Sigmoid colon (tissue), 3 donors: ENCODE measurements around the gene TMTC2.

Experiments
- CTCF ChIP-seq, 4 experiments: fragments of 450-650 bp in 3 of 4; fragments of 200-600 bp in 1 of 4; IDR thresholded peaks; one replicate each; pipeline ENCODE4 v1.5.1; 2016 to 2019; ENCODE audit warnings: antibody characterized with exemption in 4 of 4, mild to moderate bottlenecking in 3 of 4, moderate library complexity in 2 of 4
- POLR2A ChIP-seq, 2 donors: fragments of 450-650 bp; IDR thresholded peaks; one replicate each; pipeline ENCODE4 v1.6.1; 2016; ENCODE audit warnings: antibody characterized with exemption in 2 of 2, mild to moderate bottlenecking in 2 of 2, moderate library complexity in 2 of 2

DNA sequence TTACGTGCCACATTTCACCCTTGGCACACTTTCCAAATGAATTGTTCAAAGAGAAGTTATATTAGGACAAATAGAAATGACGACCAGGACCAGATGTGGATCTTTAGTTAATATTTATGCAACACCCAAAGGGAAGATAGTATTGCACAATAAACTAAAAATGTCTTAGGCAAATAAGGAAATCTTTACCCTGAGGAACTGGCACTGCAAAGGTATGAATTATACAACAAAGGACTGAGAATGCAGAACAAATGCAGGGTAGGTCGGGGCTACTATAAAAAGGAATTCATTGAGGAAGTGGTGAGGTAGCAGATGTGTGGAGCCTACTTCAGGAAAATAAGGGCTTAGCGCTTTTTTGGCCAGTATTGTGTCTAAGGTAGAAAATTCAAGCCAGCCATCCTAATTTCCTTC lies 3.9 kb upstream of the TMTC2 start:
- TF ChIP-seq CTCF (IDR thresholded peaks at IDR 0.05) (no peak), POLR2A (IDR thresholded peaks at IDR 0.05) (no peak)
